HUDEP-2 (cell line): ENCODE measurements around the gene USP10.

Experiments
- DNase-seq, 76 experiments: peaks; one replicate each; lab custom pipeline; 2025; ENCODE audit not compliant: unreplicated experiment in 76 of 76; lab: John Stamatoyannopoulos, UW

Gene USP10

GRCh38 chr16:84817613-84818012, 117.8 kb downstream of the USP10 start:
- no peak for DNase-seq

GRCh38 chr16:84818133-84818532, 118.3 kb downstream of the USP10 start:
- no peak for DNase-seq

- DNase-seq, result no peak
These were observed 119.3 kb downstream of the USP10 start for GRCh38 chr16:84818989-84819643.

- DNase-seq, result peak in 71 of 76 experiments; percentile 2 to 87 (median 60)
These were observed 120.0 kb downstream of the USP10 start, which contains the start of gene CRISPLD2 for GRCh38 chr16:84819644-84820304. Gene CRISPLD2 (plus strand): TSS chr16:84819985. CDS start chr16:84838496, 18,511 bp downstream.

- DNase-seq, result no peak
These were observed 120.5 kb downstream of the USP10 start for GRCh38 chr16:84820305-84820684.

- no peak for DNase-seq
These were observed 121.0 kb downstream of the USP10 start for GRCh38 chr16:84820771-84821170.

GRCh38 chr16:84821179-84821578, 121.4 kb downstream of the USP10 start:
- no peak for DNase-seq

GRCh38 chr16:84821728-84822689, 122.2 kb downstream of the USP10 start:
- DNase-seq, result no peak

- no peak for DNase-seq
These were observed 123.2 kb downstream of the USP10 start for GRCh38 chr16:84822990-84823389.

- no peak for DNase-seq
These were observed 123.7 kb downstream of the USP10 start for GRCh38 chr16:84823484-84823883.

- no peak for DNase-seq
These were observed 124.1 kb downstream of the USP10 start for GRCh38 chr16:84823926-84824325.

- no peak for DNase-seq
These were observed 126.2 kb downstream of the USP10 start for GRCh38 chr16:84825896-84826557.

GRCh38 chr16:84826558-84826941, 126.8 kb downstream of the USP10 start:
- no peak for DNase-seq

GRCh38 chr16:84827131-84827574, 127.4 kb downstream of the USP10 start:
- DNase-seq, result no peak

GRCh38 chr16:84827897-84828296, 128.1 kb downstream of the USP10 start:
- no peak for DNase-seq

- DNase-seq, result no peak
These were observed 128.5 kb downstream of the USP10 start for GRCh38 chr16:84828322-84828721.
